Measurements from ENCODE around the gene SYNJ2.

- TF ChIP-seq, protein P1, sequence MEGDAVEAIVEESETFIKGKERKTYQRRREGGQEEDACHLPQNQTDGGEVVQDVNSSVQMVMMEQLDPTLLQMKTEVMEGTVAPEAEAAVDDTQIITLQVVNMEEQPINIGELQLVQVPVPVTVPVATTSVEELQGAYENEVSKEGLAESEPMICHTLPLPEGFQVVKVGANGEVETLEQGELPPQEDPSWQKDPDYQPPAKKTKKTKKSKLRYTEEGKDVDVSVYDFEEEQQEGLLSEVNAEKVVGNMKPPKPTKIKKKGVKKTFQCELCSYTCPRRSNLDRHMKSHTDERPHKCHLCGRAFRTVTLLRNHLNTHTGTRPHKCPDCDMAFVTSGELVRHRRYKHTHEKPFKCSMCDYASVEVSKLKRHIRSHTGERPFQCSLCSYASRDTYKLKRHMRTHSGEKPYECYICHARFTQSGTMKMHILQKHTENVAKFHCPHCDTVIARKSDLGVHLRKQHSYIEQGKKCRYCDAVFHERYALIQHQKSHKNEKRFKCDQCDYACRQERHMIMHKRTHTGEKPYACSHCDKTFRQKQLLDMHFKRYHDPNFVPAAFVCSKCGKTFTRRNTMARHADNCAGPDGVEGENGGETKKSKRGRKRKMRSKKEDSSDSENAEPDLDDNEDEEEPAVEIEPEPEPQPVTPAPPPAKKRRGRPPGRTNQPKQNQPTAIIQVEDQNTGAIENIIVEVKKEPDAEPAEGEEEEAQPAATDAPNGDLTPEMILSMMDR (IDR thresholded peaks at IDR 0.05) = no peak
- no peak for TF ChIP-seq POLR2A (IDR thresholded peaks at IDR 0.05)
Measured at GRCh38 chr6:157961832-157962575, 19.7 kb upstream of the SYNJ2 start.
